ENCODE results near the gene PCOLCE2.
"Not testable (repeated sequence)": the region's sequence is repeated elsewhere in the genome, so short reads cannot be mapped to it uniquely, and the experiment has no call there.

PCOLCE2 gene

GRCh38 chr3:142881445-142882224 lies 7.2 kb downstream of the PCOLCE2 start:
- TF ChIP-seq ZFX (IDR thresholded peaks at IDR 0.05) (no peak), CTCF (conservative IDR thresholded peaks at IDR 0.05) (no peak)
- H3K27ac ChIP-seq: no peak overlapping the region

GRCh38 chr3:142878649-142879300 lies 10.1 kb downstream of the PCOLCE2 start:
- H3K27ac ChIP-seq: no peak overlapping the region
- no peak for TF ChIP-seq CTCF (conservative IDR thresholded peaks at IDR 0.05)

GRCh38 chr3:142876417-142876816 lies 12.5 kb downstream of the PCOLCE2 start:
- TF ChIP-seq ZFX (IDR thresholded peaks at IDR 0.05) (no peak), CTCF (conservative IDR thresholded peaks at IDR 0.05) (no peak)
- no peak overlapping the region for H3K27ac ChIP-seq

GRCh38 chr3:142875583-142876207 lies 13.2 kb downstream of the PCOLCE2 start:
- TF ChIP-seq CTCF (conservative IDR thresholded peaks at IDR 0.05) (no peak), ZFX (IDR thresholded peaks at IDR 0.05) (no peak)
- H3K27ac ChIP-seq: no peak overlapping the region

GRCh38 chr3:142875099-142875498 lies 13.8 kb downstream of the PCOLCE2 start:
- no peak overlapping the region for H3K27ac ChIP-seq
- no peak for TF ChIP-seq ZFX (IDR thresholded peaks at IDR 0.05)

- not testable (repeated sequence) for H3K27ac ChIP-seq
Measured at GRCh38 chr3:142868382-142868781, 20.5 kb downstream of the PCOLCE2 start.

- no peak for TF ChIP-seq ZFX (IDR thresholded peaks at IDR 0.05)
- TF ChIP-seq CTCF (conservative IDR thresholded peaks at IDR 0.05): peak; percentile 83
- no peak overlapping the region for H3K27ac ChIP-seq
Measured at GRCh38 chr3:142866841-142867631, 21.8 kb downstream of the PCOLCE2 start.
